GM13976 (cell line): ENCODE data around the gene DLST.

Experiments
- DNase-seq: peaks from one replicate; pipeline ENCODE4 v3.0.0; 2012; ENCODE audit warnings: low spot score
- CTCF ChIP-seq: IDR thresholded peaks from 2 replicates; pipeline ENCODE4 v1.5.1; 2012; ENCODE audit warnings: borderline replicate concordance, mild to moderate bottlenecking; ENCODE audit not compliant: insufficient read depth; ENCODE audit errors: extremely low read depth, missing control alignments, control extremely low read depth
- in situ Hi-C: fragments of 300-500 bp; cut with MboI; formaldehyde crosslinking; loops from one replicate; pipeline ENCODE4 v1.12.0; 2022; ENCODE audit warnings: low sequenced_read_pairs, mixed read lengths, inconsistent platforms; ENCODE audit not compliant: unreplicated experiment

DLST gene

GRCh38 chr14:74913393-74913910 lies 31.7 kb downstream of the DLST start:
- DNase-seq: no peak
- in situ Hi-C loops: no loop called here
- no peak for TF ChIP-seq CTCF

GRCh38 chr14:74913986-74914573 lies 32.4 kb downstream of the DLST start:
- DNase-seq: peak; percentile 75
- in situ Hi-C loops: no loop called here
- TF ChIP-seq CTCF: peak; percentile 56

GRCh38 chr14:74915426-74915825 lies 33.7 kb downstream of the DLST start:
- DNase-seq: no peak
- no peak for TF ChIP-seq CTCF
- in situ Hi-C loops: no loop called here

GRCh38 chr14:74915826-74916225 lies 34.1 kb downstream of the DLST start:
- DNase-seq: no peak
- TF ChIP-seq CTCF: no peak
- in situ Hi-C loops: no loop called here

GRCh38 chr14:74917178-74917543 lies 35.4 kb downstream of the DLST start:
- in situ Hi-C loops: no loop called here
- no peak for TF ChIP-seq CTCF
- no peak for DNase-seq

GRCh38 chr14:74917646-74918081 lies 35.9 kb downstream of the DLST start:
- no peak for DNase-seq
- TF ChIP-seq CTCF: no peak
- in situ Hi-C loops: no loop called here
